ENCODE measurements around the gene FNDC10.

- TF ChIP-seq CTCF (IDR thresholded peaks at IDR 0.05) (no peak), POLR2A (IDR thresholded peaks at IDR 0.05) (no peak)
Observed at GRCh38 chr1:1600861-1601563, 1.1 kb upstream of the FNDC10 start.
